Tongue (tissue), 2 donors: ENCODE results near the gene MRPL41. TPM values are rescaled to one million over a fixed set of nuclear protein-coding genes. Genes with fewer than 3 reads are reported as not detected.
A peak's percentile ranks its signal among the peaks of the same experiment; 100 is the strongest.
"Not testable (repeated sequence)": the region's sequence is repeated elsewhere in the genome, so short reads cannot be mapped to it uniquely, and the experiment has no call there.

Experiments
- DNase-seq: peaks from one replicate; pipeline ENCODE4 v3.0.0-alpha.2; 2015
- total RNA-seq: library from RNA; depleted of rRNA; stranded (reverse); fragments of >200 nt; gene quantifications from one replicate; pipeline ENCODE4 v1.2.3, GENCODE V29; 2014

MRPL41 gene
- total RNA-seq, 1 donor from 2014 or later: 29.1 TPM

- DNase-seq: no peak
These were observed 28.8 kb upstream of the MRPL41 start for GRCh38 chr9:137522746-137523455.

- no peak for DNase-seq
These were observed 27.3 kb upstream of the MRPL41 start for GRCh38 chr9:137524161-137524980.

GRCh38 chr9:137524981-137525317 is 26.7 kb upstream of the MRPL41 start:
- no peak for DNase-seq

- DNase-seq: no peak
These were observed 21.3 kb upstream of the MRPL41 start for GRCh38 chr9:137530331-137530730.

- DNase-seq: peak; percentile 37
These were observed 20.4 kb upstream of the MRPL41 start for GRCh38 chr9:137531099-137531765.

- DNase-seq: not testable (repeated sequence)
These were observed 18.7 kb upstream of the MRPL41 start for GRCh38 chr9:137532891-137533468.

- DNase-seq: peak; percentile 75
These were observed 17.2 kb upstream of the MRPL41 start for GRCh38 chr9:137534256-137535119.

- no peak for DNase-seq
These were observed 16.6 kb upstream of the MRPL41 start for GRCh38 chr9:137535120-137535428.

GRCh38 chr9:137536594-137537131 is 15.0 kb upstream of the MRPL41 start:
- DNase-seq: not testable (repeated sequence)

GRCh38 chr9:137538058-137538457 is 13.6 kb upstream of the MRPL41 start:
- no peak for DNase-seq

GRCh38 chr9:137540536-137540935 is 11.1 kb upstream of the MRPL41 start:
- DNase-seq: no peak

GRCh38 chr9:137542486-137542885 is 9.2 kb upstream of the MRPL41 start:
- no peak for DNase-seq

GRCh38 chr9:137543237-137543963 is 8.3 kb upstream of the MRPL41 start:
- DNase-seq: no peak

GRCh38 chr9:137544176-137544760 is 7.4 kb upstream of the MRPL41 start:
- DNase-seq: no peak

GRCh38 chr9:137545123-137545522 is 6.6 kb upstream of the MRPL41 start:
- no peak for DNase-seq

GRCh38 chr9:137547687-137548543 is 3.8 kb upstream of the MRPL41 start:
- no peak for DNase-seq

- peak; percentile 92 for DNase-seq
These were observed 1.5 kb upstream of the MRPL41 start, which contains the start of gene PNPLA7 for GRCh38 chr9:137550231-137550621. TSS of gene PNPLA7 (minus strand) at chr9:137550402. CDS start at chr9:137550197, 205 bp downstream.

- not testable (repeated sequence) for DNase-seq
These were observed 768 bp upstream of the MRPL41 start for GRCh38 chr9:137550958-137551263.

GRCh38 chr9:137552022-137552768 is 516 bp downstream of the MRPL41 start:
- no peak for DNase-seq
